Sigmoid colon (tissue), 7 donors: ENCODE data around the gene MCF2L. TPM values are rescaled to one million over a fixed set of nuclear protein-coding genes. Genes with fewer than 3 reads are reported as not detected.

Experiments
- DNase-seq: peaks from one replicate; pipeline ENCODE4 v3.0.0-alpha.2; 2019
- H3K27ac ChIP-seq, 4 donors: fragments of 200-600 bp; sonication (generic); one replicate each; pipeline ENCODE4 v1.5.1; 2016 to 2019; ENCODE audit warnings: mild to moderate bottlenecking in 1 of 4
- H3K27me3 ChIP-seq, 3 donors: fragments of 200-600 bp; sonication (generic); one replicate each; pipeline ENCODE4 v1.5.1; 2019; ENCODE audit warnings: mild to moderate bottlenecking in 1 of 3
- H3K36me3 ChIP-seq, 4 donors: fragments of 200-600 bp; sonication (generic); one replicate each; pipeline ENCODE4 v1.5.1; 2016 to 2019
- H3K4me1 ChIP-seq, 4 donors: fragments of 200-600 bp; sonication (generic); one replicate each; pipeline ENCODE4 v1.5.1; 2017 to 2019
- H3K4me3 ChIP-seq, 4 donors: fragments of 200-600 bp; sonication (generic); one replicate each; pipeline ENCODE4 v1.5.1; 2017 to 2019; ENCODE audit warnings: mild to moderate bottlenecking in 2 of 4, moderate library complexity in 1 of 4
- H3K9me3 ChIP-seq, 4 donors: fragments of 200-600 bp in 3 of 4; sonication (generic) in 3 of 4; one replicate each; pipeline versions ENCODE4 v1.5.1 to v1.6.1; 2013 to 2019
- CTCF ChIP-seq, 4 experiments: fragments of 450-650 bp in 3 of 4; fragments of 200-600 bp in 1 of 4; IDR thresholded peaks; one replicate each; pipeline ENCODE4 v1.5.1; 2016 to 2019; ENCODE audit warnings: antibody characterized with exemption in 4 of 4, mild to moderate bottlenecking in 3 of 4, moderate library complexity in 2 of 4
- EP300 ChIP-seq, 4 donors: sonication (generic); formaldehyde crosslinking; IDR thresholded peaks; one replicate each; pipeline ENCODE4 v1.6.1; 2017; ENCODE audit warnings: antibody characterized with exemption in 4 of 4
- POLR2A ChIP-seq, 2 donors: fragments of 450-650 bp; IDR thresholded peaks; one replicate each; pipeline ENCODE4 v1.6.1; 2016; ENCODE audit warnings: antibody characterized with exemption in 2 of 2, mild to moderate bottlenecking in 2 of 2, moderate library complexity in 2 of 2
- POLR2AphosphoS5 ChIP-seq, 4 donors: sonication (generic); formaldehyde crosslinking; IDR thresholded peaks; one replicate each; pipeline ENCODE4 v1.6.1; 2017; ENCODE audit warnings: antibody characterized with exemption in 4 of 4
- WGBS, 2 donors: extraction: QIAGEN DNeasy Blood & Tissue Kit; methylation state at CpG; one replicate each; pipeline ENCODE4 v1.1.7; 2013; 5-methylcytosine and 5-hydroxymethylcytosine counted together
- intact Hi-C: fragments of 100-400 bp; cut with DNase I; formaldehyde crosslinking; loops from one replicate; pipeline ENCODE4 v1.15.1; 2023
- polyA plus RNA-seq, 3 donors: library from polyadenylated mRNA; stranded (reverse); fragments of 200-250 nt; gene quantifications; one replicate each; pipeline ENCODE4 v1.2.3, GENCODE V29; 2013
- total RNA-seq, 4 donors: library from RNA; depleted of rRNA; stranded (reverse); fragments of >200 nt; gene quantifications; one replicate each; pipeline ENCODE4 v1.1.0, GENCODE V29; 2016
- donor health status: healthy with polysubstance abuse.
- donor health status: Bipolar disorder and iron deficiency.
- donor health status: healthy.

MCF2L gene
- total and polyA plus RNA-seq, 7 donors = 7.5 to 59.9 (median 20.2) TPM

DNA sequence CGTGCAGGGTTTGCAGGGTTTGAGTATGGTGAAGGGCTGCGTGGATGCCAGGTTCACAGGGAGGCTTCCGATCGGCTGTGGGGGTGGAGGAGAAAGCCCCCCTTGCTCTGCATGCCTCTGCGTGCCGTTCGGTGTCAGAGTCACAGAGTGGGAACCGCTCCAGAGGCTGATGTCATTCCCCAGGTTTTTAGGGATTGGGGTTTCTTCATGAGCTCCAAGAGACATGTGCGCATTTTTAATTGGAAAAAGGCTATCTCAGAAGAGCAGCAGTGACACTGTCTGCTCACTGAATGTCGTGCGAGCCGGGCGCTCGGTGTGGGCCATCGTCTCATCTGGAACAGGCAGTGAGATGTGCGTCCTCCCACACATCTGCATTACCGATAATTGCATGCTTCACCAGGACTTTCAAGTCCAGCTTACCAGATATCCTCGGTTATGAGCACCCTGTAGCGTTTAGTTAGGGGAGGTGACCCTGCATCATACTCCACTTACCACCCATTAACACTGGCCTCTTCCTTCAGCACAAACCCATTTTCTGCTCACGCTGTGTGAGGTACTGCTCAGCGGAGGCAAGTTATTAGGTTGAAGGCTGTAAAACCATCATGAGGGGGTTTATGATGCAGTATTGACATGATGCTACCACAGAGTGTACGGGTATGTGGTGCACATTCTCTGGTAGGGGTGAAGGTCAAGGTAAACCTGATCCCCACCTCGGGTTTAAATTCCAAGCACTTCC is 1.7 kb downstream of the MCF2L start:
- H3K27me3 ChIP-seq = peaks cover 27 to 61% (median 53%) of the 10 kb centered on the region in 3 donors

GRCh38 chr13:112971288-112971643 is 2.3 kb downstream of the MCF2L start:
- Histone ChIP-seq H3K4me1 (peaks cover 0 to 21% (median 15%) of the 10 kb centered on the region in 4 donors), H3K4me3 (no peak overlapping the region), H3K9me3 (no peaks in the 10 kb centered on the region), H3K27ac (no peak overlapping the region), H3K36me3 (no peaks in the 10 kb centered on the region), H3K27me3 (peaks cover 27 to 56% (median 51%) of the 10 kb centered on the region in 3 donors)
- DNase-seq = no peak
- WGBS, 2 donors = 95 to 96% methylated on average over 6 of the region's 6 CpGs
- TF ChIP-seq POLR2AphosphoS5 (IDR thresholded peaks at IDR 0.05) (no peak), CTCF (IDR thresholded peaks at IDR 0.05) (no peak), POLR2A (IDR thresholded peaks at IDR 0.05) (no peak)
- intact Hi-C loops = no loop called here

More for the DNA sequence above, 1.7 kb downstream of the MCF2L start:
- TF ChIP-seq EP300 (IDR thresholded peaks at IDR 0.05) (no peak), POLR2A (IDR thresholded peaks at IDR 0.05) (no peak), CTCF (IDR thresholded peaks at IDR 0.05) (no peak), POLR2AphosphoS5 (IDR thresholded peaks at IDR 0.05) (no peak)
- intact Hi-C loops = no loop called here
- H3K36me3 ChIP-seq = no peaks in the 10 kb centered on the region
- peaks cover 0 to 21% (median 15%) of the 10 kb centered on the region in 4 donors for H3K4me1 ChIP-seq
- WGBS, 2 donors = 88 to 94% methylated on average over 23 of the region's 23 CpGs
- H3K9me3 ChIP-seq = no peaks in the 10 kb centered on the region
- H3K27ac ChIP-seq = no peak overlapping the region
- DNase-seq = no peak
- no peak overlapping the region for H3K4me3 ChIP-seq

GRCh38 chr13:112972258-112972657 is 3.2 kb downstream of the MCF2L start:
- peaks cover 0 to 21% (median 15%) of the 10 kb centered on the region in 4 donors for H3K4me1 ChIP-seq
- H3K27me3 ChIP-seq = peaks cover 27 to 46% (median 41%) of the 10 kb centered on the region in 3 donors
- no peaks in the 10 kb centered on the region for H3K36me3 ChIP-seq
- intact Hi-C loops = no loop called here
- WGBS, 2 donors = 85 to 89% methylated on average over 1 of the region's 1 CpG
- TF ChIP-seq POLR2AphosphoS5 (IDR thresholded peaks at IDR 0.05) = no peak
- TF ChIP-seq EP300 (IDR thresholded peaks at IDR 0.05) = no peak
- TF ChIP-seq POLR2A (IDR thresholded peaks at IDR 0.05) = no peak
- no peak for TF ChIP-seq CTCF (IDR thresholded peaks at IDR 0.05)
- H3K9me3 ChIP-seq = no peaks in the 10 kb centered on the region
- DNase-seq = no peak
- H3K4me3 ChIP-seq = no peak overlapping the region
- no peak overlapping the region for H3K27ac ChIP-seq

DNA sequence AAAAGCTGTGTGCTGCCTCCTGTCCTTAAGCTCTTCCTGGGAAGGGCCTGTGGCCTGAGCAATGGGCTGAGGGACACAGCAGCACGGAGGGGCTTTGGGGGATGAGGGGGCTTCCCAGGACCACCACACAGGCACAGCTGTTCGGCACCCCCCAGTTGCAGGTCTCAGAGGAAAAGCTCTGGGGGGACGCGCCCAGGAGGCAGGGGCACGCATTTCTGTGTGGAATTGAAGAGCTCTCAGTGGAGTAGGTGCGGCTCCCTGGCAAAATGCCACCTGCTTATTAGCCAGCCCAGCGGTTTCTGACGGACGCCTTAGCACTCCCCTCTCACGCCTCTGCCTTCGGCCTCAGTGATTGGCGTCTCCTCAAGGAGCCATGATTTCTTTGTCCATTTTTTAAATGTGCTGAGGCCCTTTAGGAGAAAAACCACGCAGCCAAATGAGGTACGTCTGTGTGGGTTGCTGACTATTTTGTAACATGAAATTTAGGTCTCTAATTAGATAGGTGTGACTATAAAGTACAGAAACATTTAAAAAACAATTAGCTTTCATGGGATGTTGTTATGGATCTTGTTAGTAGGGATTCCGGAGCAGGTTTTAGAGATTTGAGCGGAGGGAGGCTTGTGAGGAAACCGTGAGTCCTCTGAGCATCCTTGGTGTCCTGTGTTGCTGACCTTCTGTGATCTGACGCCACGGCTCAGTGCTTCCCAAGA is 4.0 kb downstream of the MCF2L start:
- Histone ChIP-seq H3K4me1 (peaks cover 0 to 21% (median 15%) of the 10 kb centered on the region in 4 donors), H3K9me3 (no peaks in the 10 kb centered on the region), H3K27me3 (peaks cover 27 to 38% (median 33%) of the 10 kb centered on the region in 3 donors), H3K27ac (no peak overlapping the region), H3K4me3 (no peak overlapping the region), H3K36me3 (no peaks in the 10 kb centered on the region)
- intact Hi-C loops = no loop called here
- DNase-seq = no peak
- TF ChIP-seq CTCF (IDR thresholded peaks at IDR 0.05) = no peak
- no peak for TF ChIP-seq EP300 (IDR thresholded peaks at IDR 0.05)
- TF ChIP-seq POLR2AphosphoS5 (IDR thresholded peaks at IDR 0.05) = no peak
- TF ChIP-seq POLR2A (IDR thresholded peaks at IDR 0.05) = no peak
- WGBS, 2 donors = 59 to 88% methylated on average over 19 of the region's 19 CpGs
